ENCODE data around the gene ANKRD28. TPM values are rescaled to one million over a fixed set of nuclear protein-coding genes. Genes with fewer than 3 reads are reported as not detected.

The ANKRD28 gene
- total and polyA plus RNA-seq, 9 of the 15 experiments (the other 6 are each of a cell fraction or from before 2014, with no cell fraction given), result 11.7 to 66.0 (median 36.7) TPM

DNA sequence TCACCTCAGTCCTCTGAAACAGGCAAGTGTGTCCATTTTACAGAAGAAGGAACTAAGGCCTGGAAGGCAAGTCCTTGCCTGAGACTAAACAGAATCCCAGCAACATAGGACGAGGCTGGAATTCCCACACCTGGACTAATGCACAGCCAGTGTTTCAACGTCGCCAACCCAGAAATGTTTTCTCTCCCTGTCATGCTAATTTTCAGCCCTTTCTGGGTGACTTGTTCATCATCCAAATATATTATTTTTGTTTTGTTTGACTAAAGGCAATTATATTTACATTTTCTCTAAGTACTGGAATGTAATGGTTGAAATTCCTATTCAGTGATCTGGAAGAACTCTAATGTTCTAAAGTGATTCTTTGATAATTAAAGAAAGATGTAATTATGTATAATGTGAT lies 144.5 kb downstream of the ANKRD28 start:
- Histone ChIP-seq H4K20me1 (replicated peaks; ENCODE audit: control insufficient read depth, insufficient read depth, low read length) (no peaks in the 10 kb centered on the region), H3K27ac (ENCODE audit: extremely low read depth, low read depth, low read length) (no peak overlapping the region), H3K9me1 (ENCODE audit: control insufficient read depth, insufficient read depth, low read length) (no peaks in the 10 kb centered on the region), H2AFZ (ENCODE audit: low read depth, low read length) (no peak overlapping the region), H3K9ac (ENCODE audit: insufficient read depth in 1 of 2, low read depth in 2 of 2, low read length in 2 of 2) (no peak overlapping the region), H3K27me3 (ENCODE audit: control insufficient read depth in 2 of 2, insufficient read depth in 2 of 2, low read length in 2 of 2) (peaks cover 35 to 41% of the 10 kb centered on the region in 2 experiments), H3K4me1 (replicated peaks in 1 of 2; ENCODE audit: control insufficient read depth in 2 of 2, insufficient read depth in 2 of 2, low read length in 2 of 2) (no peaks in the 10 kb centered on the region), H3K4me2 (ENCODE audit: insufficient read depth, low read length) (no peak overlapping the region), H3K9me3 (replicated peaks; ENCODE audit: control insufficient read depth, insufficient read depth, low read depth, low read length) (peaks cover 3% of the 10 kb centered on the region; the same call in 1 of the 2 replicates), H3K79me2 (ENCODE audit: control insufficient read depth, insufficient read depth, low read length) (no peaks in the 10 kb centered on the region), H3K36me3 (ENCODE audit: control insufficient read depth, insufficient read depth, low read length) (no peaks in the 10 kb centered on the region), H3K4me3 (no peak overlapping the region)
- DNase-seq (ENCODE audit: extremely low read depth in 1 of 4, low spot score in 3 of 4), result no peak
- ChIA-PET POLR2A (no interaction called here), CTCF (ENCODE audit: low intra/inter-chr PET ratio) (no interaction called here)
- intact Hi-C loops (cut with micrococcal nuclease), result no loop called here
- FAIRE-seq, result no peak
- no peak for ATAC-seq
- BruUV-seq (replicated peaks), result no TSS peak
- 2% methylated on average over 3 of the region's 3 CpGs for WGBS (ENCODE audit: insufficient coverage, low coverage, missing lambda C conversion rate)
- in situ Hi-C loops (cut with MboI), result no loop called here
- TF ChIP-seq, protein P1, sequence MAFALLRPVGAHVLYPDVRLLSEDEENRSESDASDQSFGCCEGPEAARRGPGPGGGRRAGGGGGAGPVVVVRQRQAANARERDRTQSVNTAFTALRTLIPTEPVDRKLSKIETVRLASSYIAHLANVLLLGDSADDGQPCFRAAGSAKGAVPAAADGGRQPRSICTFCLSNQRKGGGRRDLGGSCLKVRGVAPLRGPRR (CRISPR knock-in tag; IDR thresholded peaks at IDR 0.05), result no peak
- TF ChIP-seq ZFP1 (CRISPR knock-in tag; IDR thresholded peaks at IDR 0.05) (no peak), NR2F6 (CRISPR knock-in tag; IDR thresholded peaks at IDR 0.05) (no peak), HDAC3 (IDR thresholded peaks at IDR 0.05; ENCODE audit: borderline replicate concordance, partially characterized antibody) (no peak), RAD21 (CRISPR knock-in tag; conservative IDR thresholded peaks at IDR 0.05 in 1 of 2, IDR thresholded peaks at IDR 0.05 in 1 of 2) (no peak), RFX1 (IDR thresholded peaks at IDR 0.05) (no peak)
- TF ChIP-seq, protein P2, sequence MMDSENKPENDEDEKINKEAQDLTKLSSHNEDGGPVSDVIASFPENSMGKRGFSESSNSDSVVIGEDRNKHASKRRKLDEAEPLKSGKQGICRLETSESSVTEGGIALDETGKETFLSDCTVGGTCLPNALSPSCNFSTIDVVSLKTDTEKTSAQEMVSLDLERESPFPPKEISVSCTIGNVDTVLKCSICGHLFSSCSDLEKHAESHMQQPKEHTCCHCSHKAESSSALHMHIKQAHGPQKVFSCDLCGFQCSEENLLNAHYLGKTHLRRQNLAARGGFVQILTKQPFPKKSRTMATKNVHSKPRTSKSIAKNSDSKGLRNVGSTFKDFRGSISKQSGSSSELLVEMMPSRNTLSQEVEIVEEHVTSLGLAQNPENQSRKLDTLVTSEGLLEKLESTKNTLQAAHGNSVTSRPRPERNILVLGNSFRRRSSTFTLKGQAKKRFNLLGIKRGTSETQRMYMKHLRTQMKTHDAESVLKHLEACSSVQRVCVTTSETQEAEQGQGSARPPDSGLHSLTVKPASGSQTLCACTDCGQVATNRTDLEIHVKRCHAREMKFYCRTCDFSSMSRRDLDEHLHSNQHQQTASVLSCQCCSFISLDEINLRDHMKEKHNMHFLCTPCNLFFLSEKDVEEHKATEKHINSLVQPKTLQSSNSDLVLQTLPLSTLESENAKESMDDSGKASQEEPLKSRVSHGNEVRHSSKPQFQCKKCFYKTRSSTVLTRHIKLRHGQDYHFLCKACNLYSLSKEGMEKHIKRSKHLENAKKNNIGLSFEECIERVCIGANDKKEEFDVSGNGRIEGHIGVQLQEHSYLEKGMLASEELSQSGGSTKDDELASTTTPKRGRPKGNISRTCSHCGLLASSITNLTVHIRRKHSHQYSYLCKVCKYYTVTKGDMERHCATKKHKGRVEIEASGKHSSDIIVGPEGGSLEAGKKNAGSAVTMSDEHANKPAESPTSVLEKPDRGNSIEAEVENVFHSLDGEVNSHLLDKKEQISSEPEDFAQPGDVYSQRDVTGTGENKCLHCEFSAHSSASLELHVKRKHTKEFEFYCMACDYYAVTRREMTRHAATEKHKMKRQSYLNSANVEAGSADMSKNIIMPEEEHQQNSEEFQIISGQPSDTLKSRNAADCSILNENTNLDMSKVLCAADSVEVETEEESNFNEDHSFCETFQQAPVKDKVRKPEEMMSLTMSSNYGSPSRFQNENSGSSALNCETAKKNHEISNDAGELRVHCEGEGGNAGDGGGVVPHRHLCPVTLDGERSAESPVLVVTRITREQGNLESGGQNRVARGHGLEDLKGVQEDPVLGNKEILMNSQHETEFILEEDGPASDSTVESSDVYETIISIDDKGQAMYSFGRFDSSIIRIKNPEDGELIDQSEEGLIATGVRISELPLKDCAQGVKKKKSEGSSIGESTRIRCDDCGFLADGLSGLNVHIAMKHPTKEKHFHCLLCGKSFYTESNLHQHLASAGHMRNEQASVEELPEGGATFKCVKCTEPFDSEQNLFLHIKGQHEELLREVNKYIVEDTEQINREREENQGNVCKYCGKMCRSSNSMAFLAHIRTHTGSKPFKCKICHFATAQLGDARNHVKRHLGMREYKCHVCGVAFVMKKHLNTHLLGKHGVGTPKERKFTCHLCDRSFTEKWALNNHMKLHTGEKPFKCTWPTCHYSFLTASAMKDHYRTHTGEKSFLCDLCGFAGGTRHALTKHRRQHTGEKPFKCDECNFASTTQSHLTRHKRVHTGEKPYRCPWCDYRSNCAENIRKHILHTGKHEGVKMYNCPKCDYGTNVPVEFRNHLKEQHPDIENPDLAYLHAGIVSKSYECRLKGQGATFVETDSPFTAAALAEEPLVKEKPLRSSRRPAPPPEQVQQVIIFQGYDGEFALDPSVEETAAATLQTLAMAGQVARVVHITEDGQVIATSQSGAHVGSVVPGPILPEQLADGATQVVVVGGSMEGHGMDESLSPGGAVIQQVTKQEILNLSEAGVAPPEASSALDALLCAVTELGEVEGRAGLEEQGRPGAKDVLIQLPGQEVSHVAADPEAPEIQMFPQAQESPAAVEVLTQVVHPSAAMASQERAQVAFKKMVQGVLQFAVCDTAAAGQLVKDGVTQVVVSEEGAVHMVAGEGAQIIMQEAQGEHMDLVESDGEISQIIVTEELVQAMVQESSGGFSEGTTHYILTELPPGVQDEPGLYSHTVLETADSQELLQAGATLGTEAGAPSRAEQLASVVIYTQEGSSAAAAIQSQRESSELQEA (IDR thresholded peaks at IDR 0.05; ENCODE audit: low read depth), result no peak
- TF ChIP-seq, protein P3, sequence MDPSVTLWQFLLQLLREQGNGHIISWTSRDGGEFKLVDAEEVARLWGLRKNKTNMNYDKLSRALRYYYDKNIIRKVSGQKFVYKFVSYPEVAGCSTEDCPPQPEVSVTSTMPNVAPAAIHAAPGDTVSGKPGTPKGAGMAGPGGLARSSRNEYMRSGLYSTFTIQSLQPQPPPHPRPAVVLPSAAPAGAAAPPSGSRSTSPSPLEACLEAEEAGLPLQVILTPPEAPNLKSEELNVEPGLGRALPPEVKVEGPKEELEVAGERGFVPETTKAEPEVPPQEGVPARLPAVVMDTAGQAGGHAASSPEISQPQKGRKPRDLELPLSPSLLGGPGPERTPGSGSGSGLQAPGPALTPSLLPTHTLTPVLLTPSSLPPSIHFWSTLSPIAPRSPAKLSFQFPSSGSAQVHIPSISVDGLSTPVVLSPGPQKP (CRISPR knock-in tag; IDR thresholded peaks at IDR 0.05), result no peak

Measured in K562 (cell line).